GM21576 (cell line): ENCODE results near the gene RPL36.
"Not testable (repeated sequence)": the region's sequence is repeated elsewhere in the genome, so short reads cannot be mapped to it uniquely, and the experiment has no call there.

Experiments used
- ATAC-seq: cut with Tn5 transposase; IDR thresholded peaks from one replicate; pipeline ENCODE4 v1.9.1; 2021; ENCODE audit warnings: mild to moderate bottlenecking, moderate library complexity; ENCODE audit not compliant: unreplicated experiment

RPL36 gene

GRCh38 chr19:5688262-5688881 lies 1.7 kb upstream of the RPL36 start:
- not testable (repeated sequence) for ATAC-seq

- ATAC-seq = no peak
Measured at GRCh38 chr19:5690955-5691821, 1.1 kb downstream of the RPL36 start.

- no peak for ATAC-seq
Measured at GRCh38 chr19:5691822-5692722, 2.0 kb downstream of the RPL36 start.

- no peak for ATAC-seq
Measured at GRCh38 chr19:5692723-5693194, 2.7 kb downstream of the RPL36 start.

GRCh38 chr19:5693195-5694166 lies 3.4 kb downstream of the RPL36 start:
- no peak for ATAC-seq

- no peak for ATAC-seq
Measured at GRCh38 chr19:5694167-5694955, 4.3 kb downstream of the RPL36 start.

GRCh38 chr19:5694956-5695648 lies 5.0 kb downstream of the RPL36 start:
- no peak for ATAC-seq

- no peak for ATAC-seq
Measured at GRCh38 chr19:5695649-5696195, 5.6 kb downstream of the RPL36 start.

GRCh38 chr19:5696196-5697021 lies 6.3 kb downstream of the RPL36 start:
- no peak for ATAC-seq

- ATAC-seq = no peak
Measured at GRCh38 chr19:5697022-5697889, 7.2 kb downstream of the RPL36 start.

- no peak for ATAC-seq
Measured at GRCh38 chr19:5697890-5698634, 8.0 kb downstream of the RPL36 start.

- no peak for ATAC-seq
Measured at GRCh38 chr19:5698635-5699422, 8.7 kb downstream of the RPL36 start.

- no peak for ATAC-seq
Measured at GRCh38 chr19:5700455-5701092, 10.5 kb downstream of the RPL36 start.

GRCh38 chr19:5702053-5702410 lies 11.9 kb downstream of the RPL36 start:
- ATAC-seq = not testable (repeated sequence)
